Esophagus muscularis mucosa (tissue), 4 donors: ENCODE measurements around the gene UBE2S. TPM values are rescaled to one million over a fixed set of nuclear protein-coding genes. Genes with fewer than 3 reads are reported as not detected.

Source experiments
- DNase-seq: peaks from one replicate; pipeline ENCODE4 v3.0.0-alpha.2; 2017; ENCODE audit errors: extremely low spot score
- H3K27ac ChIP-seq, 4 donors: fragments of 200-600 bp; sonication (generic); replicated peaks in 1 of 4; 1 replicate in 3 of 4; 2 replicates in 1 of 4; pipeline ENCODE4 v1.5.1; 2016 to 2019; ENCODE audit warnings: mild to moderate bottlenecking in 1 of 4
- H3K27me3 ChIP-seq, 4 donors: fragments of 200-600 bp; sonication (generic); one replicate each; pipeline versions ENCODE4 v1.5.1 to v1.6.0; 2016 to 2019
- H3K36me3 ChIP-seq, 4 donors: fragments of 200-600 bp; sonication (generic); one replicate each; pipeline ENCODE4 v1.5.1; 2016 to 2019
- H3K4me1 ChIP-seq, 4 donors: fragments of 200-600 bp; sonication (generic); one replicate each; pipeline ENCODE4 v1.5.1; 2016 to 2019
- H3K4me3 ChIP-seq, 4 donors: fragments of 200-600 bp; sonication (generic); 1 replicate in 2 of 4; 2 replicates in 2 of 4; pipeline ENCODE4 v1.5.1; 2016 to 2019; ENCODE audit warnings: mild to moderate bottlenecking in 4 of 4, moderate library complexity in 1 of 4
- H3K9me3 ChIP-seq, 4 donors: fragments of 200-600 bp; sonication (generic); 1 replicate in 3 of 4; 2 replicates in 1 of 4; pipeline ENCODE4 v1.5.1; 2016 to 2019
- CTCF ChIP-seq, 3 experiments: fragments of 200-600 bp in 2 of 3; fragments of 450-650 bp in 1 of 3; sonication (generic) in 2 of 3; IDR thresholded peaks; one replicate each; pipeline ENCODE4 v1.5.1; 2017 to 2019; ENCODE audit warnings: antibody characterized with exemption in 3 of 3, mild to moderate bottlenecking in 2 of 3, moderate library complexity in 1 of 3
- EP300 ChIP-seq: sonication (generic); formaldehyde crosslinking; IDR thresholded peaks from one replicate; pipeline ENCODE4 v1.6.1; 2017; ENCODE audit warnings: antibody characterized with exemption
- POLR2A ChIP-seq: fragments of 450-650 bp; IDR thresholded peaks from one replicate; pipeline ENCODE4 v1.6.1; 2017; ENCODE audit warnings: antibody characterized with exemption, moderate library complexity, mild to moderate bottlenecking, low read depth
- POLR2AphosphoS5 ChIP-seq, 2 donors: sonication (generic); formaldehyde crosslinking; IDR thresholded peaks; one replicate each; pipeline ENCODE4 v1.6.1; 2017; ENCODE audit warnings: antibody characterized with exemption in 2 of 2
- whole genome bisulfite sequencing: methylation state at CpG from one replicate; pipeline ENCODE4 v1.1.5; 2018; 5-methylcytosine and 5-hydroxymethylcytosine counted together
- intact Hi-C: fragments of 100-400 bp; cut with DNase I; formaldehyde crosslinking; loops from one replicate; pipeline ENCODE4 v1.15.1; 2023
- total RNA-seq, 4 donors: library from RNA; depleted of rRNA; stranded (reverse); fragments of >200 nt; gene quantifications; one replicate each; pipeline versions ENCODE4 v1.1.0 to v1.2.1, GENCODE V29; 2016

Gene UBE2S
- total RNA-seq, 4 donors from 2014 or later, result 9.1 to 37.9 (median 22.0) TPM

DNA sequence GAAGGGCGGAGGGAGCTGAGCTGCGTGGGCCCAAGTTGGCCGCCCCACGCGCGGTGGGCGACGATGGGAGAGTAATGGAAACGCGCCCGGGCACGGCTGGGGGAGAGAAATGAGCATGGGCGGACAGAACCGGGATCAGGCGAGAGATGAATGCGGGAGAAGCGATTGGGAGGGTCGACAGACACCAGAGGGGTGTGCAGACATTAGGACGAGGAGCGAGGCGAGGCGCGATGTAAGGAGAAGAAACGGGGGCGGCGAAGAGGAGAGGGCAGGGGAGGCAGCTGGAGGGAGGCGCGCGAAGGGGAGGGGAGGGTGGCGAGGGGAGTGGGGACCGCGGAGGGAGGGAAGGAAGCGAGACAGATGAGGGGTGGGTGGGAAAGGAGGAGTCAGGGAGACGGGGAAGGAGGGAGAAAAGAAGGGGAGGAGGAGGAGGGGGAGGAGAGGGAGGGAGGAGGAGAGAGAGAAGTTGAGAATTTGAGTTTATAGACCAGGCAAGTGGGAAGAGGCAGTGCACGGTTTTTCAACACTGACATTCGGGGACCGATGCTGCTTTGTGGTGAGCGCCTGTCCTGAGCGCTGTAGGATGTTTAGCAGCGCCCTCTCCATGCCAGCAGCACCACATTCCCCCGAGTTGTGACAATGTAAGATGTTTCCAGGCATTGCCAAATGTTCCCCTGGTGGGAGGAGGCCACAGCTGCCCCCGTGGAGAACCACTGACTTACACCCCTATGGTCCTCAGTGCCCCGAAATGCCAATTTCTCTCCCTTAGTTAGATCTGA is 35.6 kb upstream of the UBE2S start, which contains the start of gene SHISA7:
SHISA7 (minus strand) TSS at position 256 of the 779 bp plus-strand sequence. CDS start 437 bp downstream, outside the sequence.
- DNase-seq, result no peak
- Histone ChIP-seq H3K9me3 (no peaks in the 10 kb centered on the region), H3K36me3 (no peaks in the 10 kb centered on the region), H3K27ac (no peak within 1 kb of the TSS), H3K27me3 (peaks cover 5 to 93% (median 68%) of the 10 kb centered on the region in 4 donors), H3K4me1 (peaks cover 10 to 34% (median 29%) of the 10 kb centered on the region in 4 donors), H3K4me3 (no peak within 1 kb of the TSS)
- no peak for TF ChIP-seq POLR2AphosphoS5 (IDR thresholded peaks at IDR 0.05)
- no peak for TF ChIP-seq CTCF (IDR thresholded peaks at IDR 0.05)
- no peak for TF ChIP-seq EP300
- TF ChIP-seq POLR2A, result no peak
- intact Hi-C loops, result no loop called here
- 2% methylated on average over 43 of the region's 43 CpGs for WGBS

DNA sequence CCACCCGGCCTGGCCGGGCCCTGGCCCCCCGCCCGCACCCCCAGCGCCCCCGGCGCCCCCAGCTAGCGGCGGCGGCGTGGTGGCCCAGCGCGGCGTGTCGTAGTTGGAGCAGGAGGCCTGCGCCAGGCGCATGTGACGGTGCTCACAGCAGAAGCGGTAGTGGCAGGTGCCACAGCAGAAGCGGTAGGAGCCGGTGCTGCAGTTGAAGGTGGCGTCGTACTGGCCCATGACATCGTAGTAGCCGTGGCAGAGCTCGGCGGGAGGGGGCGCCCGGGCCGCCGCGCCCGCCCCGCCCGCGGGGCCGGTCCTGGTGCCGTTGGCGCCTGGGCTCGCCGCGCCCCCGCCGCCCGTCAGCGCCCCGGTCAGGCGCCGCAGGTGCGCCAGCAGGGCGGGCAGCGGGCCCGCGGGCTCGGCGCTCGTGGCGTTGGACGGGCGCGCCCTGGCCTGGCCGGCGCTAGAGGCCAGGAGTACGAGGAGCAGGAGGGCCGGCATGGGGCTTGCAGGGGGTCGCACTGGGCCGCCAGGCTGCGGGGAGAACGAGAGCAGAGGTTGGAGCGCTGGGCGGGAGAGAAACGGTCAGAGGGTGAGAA is 34.9 kb upstream of the UBE2S start:
- Histone ChIP-seq H3K4me3 (no peak overlapping the region), H3K4me1 (peaks cover 10 to 38% (median 29%) of the 10 kb centered on the region in 4 donors), H3K27me3 (peaks cover 5 to 98% (median 76%) of the 10 kb centered on the region in 4 donors), H3K27ac (no peak overlapping the region), H3K9me3 (no peaks in the 10 kb centered on the region), H3K36me3 (no peaks in the 10 kb centered on the region)
- TF ChIP-seq POLR2AphosphoS5 (IDR thresholded peaks at IDR 0.05), result no peak
- no peak for TF ChIP-seq CTCF (IDR thresholded peaks at IDR 0.05)
- TF ChIP-seq POLR2A, result no peak
- TF ChIP-seq EP300, result no peak
- under 1% methylated on average over 24 of the region's 72 CpGs for WGBS
- intact Hi-C loops, result no loop called here
- DNase-seq, result no peak

- H3K36me3 ChIP-seq, result no peaks in the 10 kb centered on the region
- H3K27ac ChIP-seq, result no peak overlapping the region
- TF ChIP-seq EP300 (no peak), POLR2AphosphoS5 (IDR thresholded peaks at IDR 0.05) (no peak), CTCF (IDR thresholded peaks at IDR 0.05) (no peak), POLR2A (no peak)
- WGBS, result 5% methylated on average over 16 of the region's 39 CpGs
- H3K9me3 ChIP-seq, result no peaks in the 10 kb centered on the region
- H3K27me3 ChIP-seq, result peaks cover 5 to 98% (median 77%) of the 10 kb centered on the region in 4 donors
- no peak for DNase-seq
- peaks cover 10 to 40% (median 31%) of the 10 kb centered on the region in 4 donors for H3K4me1 ChIP-seq
- no peak overlapping the region for H3K4me3 ChIP-seq
- intact Hi-C loops, result no loop called here
Measured at GRCh38 chr19:55441692-55442321, 34.2 kb upstream of the UBE2S start.

- Histone ChIP-seq H3K4me3 (no peak overlapping the region), H3K36me3 (no peaks in the 10 kb centered on the region), H3K4me1 (peaks cover 10 to 40% (median 31%) of the 10 kb centered on the region in 4 donors), H3K27me3 (peaks cover 5 to 99% (median 77%) of the 10 kb centered on the region in 4 donors), H3K9me3 (no peaks in the 10 kb centered on the region), H3K27ac (no peak overlapping the region)
- DNase-seq, result no peak
- WGBS, result 4% methylated on average over 21 of the region's 21 CpGs
- TF ChIP-seq POLR2A (no peak), POLR2AphosphoS5 (IDR thresholded peaks at IDR 0.05) (no peak), CTCF (IDR thresholded peaks at IDR 0.05) (no peak), EP300 (no peak)
- intact Hi-C loops, result no loop called here
Measured at GRCh38 chr19:55441319-55441691, 33.7 kb upstream of the UBE2S start.
